Tibial nerve (tissue), 4 donors: ENCODE measurements around the gene SRGAP2C.
"Not testable (repeated sequence)": the region's sequence is repeated elsewhere in the genome, so short reads cannot be mapped to it uniquely, and the experiment has no call there.

ENCODE experiments used
- EP300 ChIP-seq, 2 donors: sonication (generic); formaldehyde crosslinking; IDR thresholded peaks; one replicate each; pipeline ENCODE4 v1.6.1; 2017; ENCODE audit warnings: antibody characterized with exemption in 2 of 2, mild to moderate bottlenecking in 1 of 2
- TF ChIP-seq, protein P1 (sequence below), 5 experiments: fragments of 200-600 bp in 3 of 5; fragments of 450-650 bp in 2 of 5; sonication (generic) in 3 of 5; IDR thresholded peaks; one replicate each; pipeline ENCODE4 v1.5.1; 2016 to 2019; ENCODE audit warnings: antibody characterized with exemption in 5 of 5, mild to moderate bottlenecking in 3 of 5, moderate library complexity in 2 of 5

DNA sequence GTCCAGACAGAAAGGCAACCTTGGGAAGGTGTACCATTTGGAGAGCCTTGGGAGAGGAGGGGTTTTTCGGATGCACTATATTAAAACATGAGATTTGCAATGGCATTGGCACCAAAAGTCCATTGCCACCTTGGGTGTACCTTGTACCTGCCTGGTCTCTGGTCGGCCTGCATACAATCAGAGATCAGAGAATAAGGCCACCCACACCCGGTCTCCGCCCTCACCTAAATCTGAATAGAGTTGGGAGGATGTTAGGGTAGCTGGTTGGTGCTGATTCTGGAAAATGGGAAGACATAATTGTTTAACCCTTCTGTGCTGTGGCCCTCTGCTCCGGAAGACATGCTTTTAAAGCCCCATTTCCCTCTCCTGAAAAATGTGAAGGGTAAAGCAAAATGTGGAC lies 3.1 kb downstream of the SRGAP2C start:
- TF ChIP-seq, protein P1, sequence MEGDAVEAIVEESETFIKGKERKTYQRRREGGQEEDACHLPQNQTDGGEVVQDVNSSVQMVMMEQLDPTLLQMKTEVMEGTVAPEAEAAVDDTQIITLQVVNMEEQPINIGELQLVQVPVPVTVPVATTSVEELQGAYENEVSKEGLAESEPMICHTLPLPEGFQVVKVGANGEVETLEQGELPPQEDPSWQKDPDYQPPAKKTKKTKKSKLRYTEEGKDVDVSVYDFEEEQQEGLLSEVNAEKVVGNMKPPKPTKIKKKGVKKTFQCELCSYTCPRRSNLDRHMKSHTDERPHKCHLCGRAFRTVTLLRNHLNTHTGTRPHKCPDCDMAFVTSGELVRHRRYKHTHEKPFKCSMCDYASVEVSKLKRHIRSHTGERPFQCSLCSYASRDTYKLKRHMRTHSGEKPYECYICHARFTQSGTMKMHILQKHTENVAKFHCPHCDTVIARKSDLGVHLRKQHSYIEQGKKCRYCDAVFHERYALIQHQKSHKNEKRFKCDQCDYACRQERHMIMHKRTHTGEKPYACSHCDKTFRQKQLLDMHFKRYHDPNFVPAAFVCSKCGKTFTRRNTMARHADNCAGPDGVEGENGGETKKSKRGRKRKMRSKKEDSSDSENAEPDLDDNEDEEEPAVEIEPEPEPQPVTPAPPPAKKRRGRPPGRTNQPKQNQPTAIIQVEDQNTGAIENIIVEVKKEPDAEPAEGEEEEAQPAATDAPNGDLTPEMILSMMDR (IDR thresholded peaks at IDR 0.05) = not testable (repeated sequence)
- TF ChIP-seq EP300 (IDR thresholded peaks at IDR 0.05) = not testable (repeated sequence)
